ENCODE data around the gene TGM6.

Gene TGM6

DNA sequence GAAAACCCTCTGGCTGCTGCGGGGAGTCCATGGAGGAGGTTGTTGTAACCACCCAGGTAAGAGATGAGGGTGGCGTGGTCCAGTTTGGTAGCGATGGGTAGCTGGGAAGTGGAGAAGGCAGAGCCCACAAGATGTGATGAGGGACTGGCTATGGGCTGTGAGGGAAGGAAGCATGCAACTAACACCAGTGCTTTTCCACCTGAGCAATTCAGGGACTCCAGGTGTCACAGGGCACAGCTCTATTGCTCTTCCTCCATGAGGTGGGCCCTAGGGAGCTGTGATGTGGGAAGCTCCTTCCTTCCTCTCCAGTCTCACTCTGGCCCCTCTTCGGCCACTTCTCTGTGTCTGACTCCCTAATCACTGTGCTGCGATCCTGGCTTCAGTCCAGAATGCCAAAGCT is 32.4 kb upstream of the TGM6 start:
- Histone ChIP-seq H3K27me3 (ENCODE audit: control insufficient read depth, insufficient read depth, low read length) (peaks cover 3% of the 10 kb centered on the region), H2AFZ (no peak overlapping the region), H3K4me1 (no peaks in the 10 kb centered on the region), H3K9ac (no peak overlapping the region), H3K4me2 (ENCODE audit: low read length) (no peak overlapping the region), H3K9me3 (ENCODE audit: control insufficient read depth, low read length) (no peaks in the 10 kb centered on the region), H3K4me3 (ENCODE audit: low read depth, low read length) (no peak overlapping the region), H3K36me3 (ENCODE audit: control insufficient read depth, insufficient read depth, low read length) (no peaks in the 10 kb centered on the region), H3K27ac (no peak overlapping the region), H3K79me2 (no peaks in the 10 kb centered on the region)
- TF ChIP-seq, protein P1, sequence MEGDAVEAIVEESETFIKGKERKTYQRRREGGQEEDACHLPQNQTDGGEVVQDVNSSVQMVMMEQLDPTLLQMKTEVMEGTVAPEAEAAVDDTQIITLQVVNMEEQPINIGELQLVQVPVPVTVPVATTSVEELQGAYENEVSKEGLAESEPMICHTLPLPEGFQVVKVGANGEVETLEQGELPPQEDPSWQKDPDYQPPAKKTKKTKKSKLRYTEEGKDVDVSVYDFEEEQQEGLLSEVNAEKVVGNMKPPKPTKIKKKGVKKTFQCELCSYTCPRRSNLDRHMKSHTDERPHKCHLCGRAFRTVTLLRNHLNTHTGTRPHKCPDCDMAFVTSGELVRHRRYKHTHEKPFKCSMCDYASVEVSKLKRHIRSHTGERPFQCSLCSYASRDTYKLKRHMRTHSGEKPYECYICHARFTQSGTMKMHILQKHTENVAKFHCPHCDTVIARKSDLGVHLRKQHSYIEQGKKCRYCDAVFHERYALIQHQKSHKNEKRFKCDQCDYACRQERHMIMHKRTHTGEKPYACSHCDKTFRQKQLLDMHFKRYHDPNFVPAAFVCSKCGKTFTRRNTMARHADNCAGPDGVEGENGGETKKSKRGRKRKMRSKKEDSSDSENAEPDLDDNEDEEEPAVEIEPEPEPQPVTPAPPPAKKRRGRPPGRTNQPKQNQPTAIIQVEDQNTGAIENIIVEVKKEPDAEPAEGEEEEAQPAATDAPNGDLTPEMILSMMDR (IDR thresholded peaks at IDR 0.05): no peak

DNA sequence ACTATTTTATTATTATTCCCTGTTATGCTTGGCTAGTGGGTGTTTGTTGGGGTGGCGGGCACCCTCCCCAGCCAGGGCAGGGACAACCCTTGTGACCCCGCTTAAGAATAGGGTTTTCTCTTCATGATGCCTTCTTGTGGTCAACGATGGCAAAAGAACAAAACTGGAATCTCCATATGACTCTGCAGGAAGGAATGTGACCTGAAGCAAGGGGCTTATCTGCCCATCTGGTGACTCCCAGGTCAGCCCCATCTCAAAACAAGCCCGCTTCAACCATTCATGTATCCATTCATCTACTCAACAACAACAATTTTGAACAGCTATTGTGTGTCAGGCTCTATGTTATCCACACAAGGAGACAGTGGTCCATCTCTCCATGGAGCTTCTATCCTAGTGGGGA is 30.9 kb upstream of the TGM6 start:
- Histone ChIP-seq H3K4me3 (ENCODE audit: low read depth, low read length) (no peak overlapping the region), H3K9ac (no peak overlapping the region), H2AFZ (no peak overlapping the region), H3K4me2 (ENCODE audit: low read length) (no peak overlapping the region), H3K4me1 (no peaks in the 10 kb centered on the region), H3K79me2 (no peaks in the 10 kb centered on the region), H3K27me3 (ENCODE audit: control insufficient read depth, insufficient read depth, low read length) (peaks cover 3% of the 10 kb centered on the region), H3K36me3 (ENCODE audit: control insufficient read depth, insufficient read depth, low read length) (no peaks in the 10 kb centered on the region), H3K27ac (no peak overlapping the region), H3K9me3 (ENCODE audit: control insufficient read depth, low read length) (no peaks in the 10 kb centered on the region)
- TF ChIP-seq, protein P1 (IDR thresholded peaks at IDR 0.05): no peak

DNA sequence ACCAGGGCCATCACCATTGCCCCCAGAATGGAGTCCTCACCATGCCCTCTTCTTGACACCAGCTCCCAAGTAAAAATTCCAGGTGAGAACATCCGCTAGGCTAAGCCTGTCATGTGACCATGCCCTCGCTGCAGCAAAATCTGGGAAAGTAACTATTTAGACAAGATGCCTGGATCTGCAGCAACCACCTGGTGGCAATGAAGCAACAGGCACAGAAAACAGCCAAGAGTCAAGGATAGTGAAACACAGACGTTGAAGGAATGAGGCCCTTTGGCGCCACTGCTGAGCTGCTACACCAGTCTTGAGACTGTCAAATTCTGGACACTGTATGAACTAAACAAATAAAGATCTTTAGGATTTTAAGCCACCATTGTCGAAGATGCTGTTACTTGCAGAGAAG is 30.1 kb upstream of the TGM6 start:
- TF ChIP-seq, protein P1 (IDR thresholded peaks at IDR 0.05): no peak
- Histone ChIP-seq H3K36me3 (ENCODE audit: control insufficient read depth, insufficient read depth, low read length) (no peaks in the 10 kb centered on the region), H2AFZ (no peak overlapping the region), H3K79me2 (no peaks in the 10 kb centered on the region), H3K4me2 (ENCODE audit: low read length) (no peak overlapping the region), H3K9me3 (ENCODE audit: control insufficient read depth, low read length) (no peaks in the 10 kb centered on the region), H3K27me3 (ENCODE audit: control insufficient read depth, insufficient read depth, low read length) (peaks cover 3% of the 10 kb centered on the region), H3K9ac (no peak overlapping the region), H3K27ac (no peak overlapping the region), H3K4me1 (no peaks in the 10 kb centered on the region), H3K4me3 (ENCODE audit: low read depth, low read length) (no peak overlapping the region)

DNA sequence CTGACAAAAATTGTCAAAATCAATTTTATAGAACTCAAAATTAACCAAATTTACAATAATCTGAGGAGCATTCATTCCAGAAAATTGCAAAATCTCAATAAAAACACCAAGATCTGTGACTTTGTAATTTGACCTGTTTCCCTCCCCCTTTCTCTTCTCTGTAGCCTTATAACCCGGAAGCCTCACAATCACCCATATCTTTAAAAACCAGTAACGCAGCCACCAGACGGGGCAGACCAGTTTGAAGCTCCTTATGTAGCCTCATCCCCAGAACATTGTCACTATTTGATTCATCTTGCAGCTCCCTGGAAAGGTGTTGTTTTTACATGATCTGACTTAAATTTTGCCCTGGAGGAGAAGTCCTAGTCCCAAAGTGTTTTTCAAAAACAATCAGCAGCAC is 27.5 kb upstream of the TGM6 start:
- no peaks in the 10 kb centered on the region for H3K36me3 ChIP-seq (ENCODE audit: control insufficient read depth, insufficient read depth, low read length)
- H3K4me2 ChIP-seq (ENCODE audit: low read length): no peak overlapping the region
- no peaks in the 10 kb centered on the region for H3K4me1 ChIP-seq
- H3K27ac ChIP-seq: no peak overlapping the region
- no peak overlapping the region for H3K4me3 ChIP-seq (ENCODE audit: low read depth, low read length)
- no peak overlapping the region for H3K9ac ChIP-seq
- H2AFZ ChIP-seq: no peak overlapping the region
- peaks cover 3% of the 10 kb centered on the region for H3K27me3 ChIP-seq (ENCODE audit: control insufficient read depth, insufficient read depth, low read length)
- H3K79me2 ChIP-seq: no peaks in the 10 kb centered on the region
- no peaks in the 10 kb centered on the region for H3K9me3 ChIP-seq (ENCODE audit: control insufficient read depth, low read length)
- TF ChIP-seq, protein P1 (IDR thresholded peaks at IDR 0.05): no peak

DNA sequence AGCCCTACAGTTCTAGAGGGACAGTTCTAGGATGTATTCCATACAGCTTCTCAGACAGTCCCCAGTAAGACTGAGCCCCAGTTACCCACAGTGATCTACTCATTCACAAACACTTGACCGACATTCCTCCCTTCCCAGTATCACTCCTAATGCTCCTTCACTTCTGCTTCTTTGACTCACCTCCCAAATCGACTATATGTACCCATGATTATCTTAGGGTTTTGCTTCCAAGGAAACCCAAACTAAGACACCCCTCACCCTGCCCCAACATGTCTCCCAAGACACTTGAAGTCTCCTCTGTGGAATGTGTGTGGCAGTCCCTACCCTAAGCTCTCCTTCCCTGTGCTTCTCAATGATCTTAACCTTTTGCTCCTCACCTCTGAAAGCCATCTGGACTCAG is 23.6 kb upstream of the TGM6 start:
- Histone ChIP-seq H3K4me2 (ENCODE audit: low read length) (no peak overlapping the region), H3K27ac (no peak overlapping the region), H3K9ac (no peak overlapping the region), H3K36me3 (ENCODE audit: control insufficient read depth, insufficient read depth, low read length) (no peaks in the 10 kb centered on the region), H3K4me3 (ENCODE audit: low read depth, low read length) (no peak overlapping the region), H3K79me2 (no peaks in the 10 kb centered on the region), H3K27me3 (ENCODE audit: control insufficient read depth, insufficient read depth, low read length) (no peaks in the 10 kb centered on the region), H2AFZ (no peak overlapping the region), H3K9me3 (ENCODE audit: control insufficient read depth, low read length) (no peaks in the 10 kb centered on the region), H3K4me1 (no peaks in the 10 kb centered on the region)
- TF ChIP-seq, protein P1 (IDR thresholded peaks at IDR 0.05): no peak

Measured in parathyroid adenoma (tissue), 2 donors.